HG02970 (cell line): ENCODE results near the gene SLC22A14.
"Not testable (repeated sequence)": the region's sequence is repeated elsewhere in the genome, so short reads cannot be mapped to it uniquely, and the experiment has no call there.

ENCODE experiments used
- ATAC-seq: cut with Tn5 transposase; IDR thresholded peaks from one replicate; pipeline ENCODE4 v1.9.1; 2021; ENCODE audit warnings: mild to moderate bottlenecking, moderate library complexity, moderate number of reproducible peaks; ENCODE audit not compliant: unreplicated experiment, low FRiP score

The SLC22A14 gene

GRCh38 chr3:38281895-38282686, at the start of gene SLC22A14:
TSS of gene SLC22A14 (plus strand) at chr3:38282294. CDS start at chr3:38306027, 23,733 bp downstream.
- ATAC-seq, result no peak

- no peak for ATAC-seq
These were observed 49.4 kb upstream of the SLC22A14 start for GRCh38 chr3:38232701-38233100.

GRCh38 chr3:38235466-38235865, 46.6 kb upstream of the SLC22A14 start:
- no peak for ATAC-seq

- ATAC-seq, result no peak
These were observed 43.6 kb upstream of the SLC22A14 start for GRCh38 chr3:38238416-38239008.

GRCh38 chr3:38242812-38243211, 39.3 kb upstream of the SLC22A14 start:
- not testable (repeated sequence) for ATAC-seq

GRCh38 chr3:38245930-38246329, 36.2 kb upstream of the SLC22A14 start:
- no peak for ATAC-seq

- no peak for ATAC-seq
These were observed 34.6 kb upstream of the SLC22A14 start for GRCh38 chr3:38247366-38248035.

GRCh38 chr3:38250198-38250597, 31.9 kb upstream of the SLC22A14 start:
- no peak for ATAC-seq

- no peak for ATAC-seq
These were observed 30.9 kb upstream of the SLC22A14 start for GRCh38 chr3:38251197-38251596.

GRCh38 chr3:38253704-38254103, 28.4 kb upstream of the SLC22A14 start:
- ATAC-seq, result no peak

GRCh38 chr3:38254872-38255271, 27.2 kb upstream of the SLC22A14 start:
- no peak for ATAC-seq

- no peak for ATAC-seq
These were observed 26.5 kb upstream of the SLC22A14 start for GRCh38 chr3:38255627-38256026.

- ATAC-seq, result no peak
These were observed 24.5 kb upstream of the SLC22A14 start for GRCh38 chr3:38257583-38257982.

- ATAC-seq, result no peak
These were observed 21.6 kb upstream of the SLC22A14 start for GRCh38 chr3:38260474-38260873.

- ATAC-seq, result no peak
These were observed 17.7 kb upstream of the SLC22A14 start for GRCh38 chr3:38264353-38264771.

GRCh38 chr3:38264779-38265178, 17.3 kb upstream of the SLC22A14 start:
- ATAC-seq, result no peak

- ATAC-seq, result no peak
These were observed 16.3 kb upstream of the SLC22A14 start, which contains the start of gene SLC22A13 for GRCh38 chr3:38265604-38266307. TSS of gene SLC22A13 (plus strand) at chr3:38265812. CDS start at chr3:38265861, 49 bp downstream.

GRCh38 chr3:38266810-38267209, 15.3 kb upstream of the SLC22A14 start:
- no peak for ATAC-seq

- ATAC-seq, result no peak
These were observed 14.4 kb upstream of the SLC22A14 start for GRCh38 chr3:38267662-38268061.

GRCh38 chr3:38268087-38268486, 14.0 kb upstream of the SLC22A14 start:
- no peak for ATAC-seq

- no peak for ATAC-seq
These were observed 13.6 kb upstream of the SLC22A14 start for GRCh38 chr3:38268522-38268921.
